ENCODE results near the gene IL17RA.

GRCh38 chr22:17117890-17118289 is 33.1 kb downstream of the IL17RA start:
- TF ChIP-seq, protein P1, sequence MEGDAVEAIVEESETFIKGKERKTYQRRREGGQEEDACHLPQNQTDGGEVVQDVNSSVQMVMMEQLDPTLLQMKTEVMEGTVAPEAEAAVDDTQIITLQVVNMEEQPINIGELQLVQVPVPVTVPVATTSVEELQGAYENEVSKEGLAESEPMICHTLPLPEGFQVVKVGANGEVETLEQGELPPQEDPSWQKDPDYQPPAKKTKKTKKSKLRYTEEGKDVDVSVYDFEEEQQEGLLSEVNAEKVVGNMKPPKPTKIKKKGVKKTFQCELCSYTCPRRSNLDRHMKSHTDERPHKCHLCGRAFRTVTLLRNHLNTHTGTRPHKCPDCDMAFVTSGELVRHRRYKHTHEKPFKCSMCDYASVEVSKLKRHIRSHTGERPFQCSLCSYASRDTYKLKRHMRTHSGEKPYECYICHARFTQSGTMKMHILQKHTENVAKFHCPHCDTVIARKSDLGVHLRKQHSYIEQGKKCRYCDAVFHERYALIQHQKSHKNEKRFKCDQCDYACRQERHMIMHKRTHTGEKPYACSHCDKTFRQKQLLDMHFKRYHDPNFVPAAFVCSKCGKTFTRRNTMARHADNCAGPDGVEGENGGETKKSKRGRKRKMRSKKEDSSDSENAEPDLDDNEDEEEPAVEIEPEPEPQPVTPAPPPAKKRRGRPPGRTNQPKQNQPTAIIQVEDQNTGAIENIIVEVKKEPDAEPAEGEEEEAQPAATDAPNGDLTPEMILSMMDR (conservative IDR thresholded peaks at IDR 0.05; ENCODE audit: low read length): no peak
- no peak for TF ChIP-seq EZH2phosphoT487 (IDR thresholded peaks at IDR 0.05; ENCODE audit: borderline replicate concordance)
